ENCODE data around the gene KMT2C.
A peak's percentile ranks its signal among the peaks of the same experiment; 100 is the strongest.
"Not testable (repeated sequence)": the region's sequence is repeated elsewhere in the genome, so short reads cannot be mapped to it uniquely, and the experiment has no call there.

KMT2C gene

DNA sequence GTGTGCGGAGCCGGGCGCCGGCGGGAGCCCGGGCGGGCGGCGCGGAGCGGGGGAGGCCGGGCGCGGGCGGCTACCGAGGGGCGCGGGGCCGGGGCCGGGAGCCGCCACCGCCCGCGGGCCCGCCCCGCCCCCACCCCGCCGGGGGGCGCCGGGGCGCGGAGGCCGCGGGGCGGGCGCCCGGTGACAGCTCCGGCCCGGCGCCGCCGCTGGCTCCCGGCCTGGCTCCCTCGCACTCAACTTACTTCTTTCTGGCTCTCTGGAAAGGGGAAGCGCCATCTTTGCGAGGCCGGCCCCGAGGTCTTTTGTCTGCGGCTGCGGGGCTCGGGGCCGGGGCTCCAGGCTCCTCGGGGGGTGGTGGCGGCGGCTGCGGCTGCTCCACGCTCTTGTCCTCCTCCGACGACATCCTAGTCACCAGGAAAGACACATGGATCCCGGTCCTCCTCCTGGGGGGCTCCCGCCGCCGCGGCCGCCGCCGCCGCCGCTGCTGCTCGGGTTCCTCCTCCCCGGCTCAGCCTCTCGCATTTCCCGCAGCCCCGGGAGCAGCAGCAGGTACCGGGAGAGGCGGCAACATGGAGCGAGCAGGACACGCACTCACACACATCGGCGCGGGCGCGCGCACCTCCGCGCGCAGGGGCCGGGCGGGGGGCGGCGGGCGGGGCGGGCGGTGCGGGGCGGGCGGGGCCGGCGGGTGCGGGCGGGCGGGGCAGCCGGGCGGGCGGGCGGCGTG lies at the start of gene KMT2C:
TSS of gene KMT2C (minus strand) at position 620 of the 727 bp plus-strand sequence. CDS start at position 403, 217 bp downstream.
- DNase-seq: peak; percentile 66

DNA sequence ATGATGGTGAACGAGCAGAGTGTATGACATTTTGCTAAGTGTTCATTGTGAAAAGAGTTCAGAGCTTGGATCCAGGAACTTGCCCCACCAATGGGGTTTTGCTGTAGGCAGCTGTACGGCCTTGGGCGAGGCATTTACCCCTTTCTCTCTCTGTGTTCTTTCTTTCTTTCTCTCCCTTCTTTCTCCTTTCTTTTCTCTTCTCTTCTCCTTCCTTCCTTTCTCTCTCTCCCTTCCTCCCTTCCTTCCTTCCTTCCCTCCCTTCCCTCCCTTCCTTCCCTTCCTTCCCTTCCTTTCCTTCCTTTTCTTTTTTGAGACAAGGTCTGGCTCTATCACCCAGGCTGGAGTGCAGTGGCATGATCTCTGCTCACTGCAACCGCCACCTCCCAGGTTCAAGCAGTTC lies 45.3 kb upstream of the KMT2C start:
- no peak for DNase-seq

DNA sequence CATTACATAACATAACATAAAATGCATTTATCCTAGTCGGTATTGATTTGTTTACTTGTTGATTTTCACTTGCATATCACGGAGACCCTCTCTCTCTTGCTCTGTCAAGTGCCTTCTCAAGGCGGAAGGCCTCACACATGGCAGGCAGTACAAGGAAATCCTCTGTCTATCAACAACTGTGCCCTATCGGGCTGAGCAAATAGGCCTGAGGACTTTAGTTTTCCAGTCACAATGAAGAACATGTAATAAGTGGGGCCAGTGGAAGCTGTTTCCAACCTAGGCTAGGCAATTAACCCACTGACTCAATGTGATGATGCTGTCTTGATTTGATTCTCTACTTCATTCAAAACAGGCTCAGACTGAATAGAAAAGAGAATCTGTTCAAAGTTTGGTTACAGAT lies 44.9 kb upstream of the KMT2C start:
- no peak for DNase-seq

- no peak for DNase-seq
Measured at GRCh38 chr7:152479595-152479994, 43.8 kb upstream of the KMT2C start.

GRCh38 chr7:152478140-152478539 lies 42.3 kb upstream of the KMT2C start:
- no peak for DNase-seq

DNA sequence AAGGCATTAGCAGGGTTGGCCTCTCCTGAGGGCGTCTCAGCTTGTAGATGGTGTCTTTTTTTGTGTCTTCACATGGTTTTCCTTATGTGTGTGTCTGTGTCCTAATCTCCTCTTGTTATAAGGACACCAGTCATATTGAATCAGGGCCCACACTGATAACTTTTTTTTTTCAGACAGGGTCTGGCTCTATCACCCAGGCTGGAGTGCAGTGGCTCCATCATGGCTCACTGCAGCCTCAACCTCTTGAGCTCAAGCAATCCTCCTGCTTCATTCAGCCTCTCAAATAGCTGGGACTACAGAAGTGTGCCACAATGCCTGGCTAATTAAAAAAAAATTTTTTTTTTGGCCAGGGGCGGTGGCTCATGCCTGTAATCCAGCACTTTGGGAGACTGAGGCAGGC lies 41.3 kb upstream of the KMT2C start:
- DNase-seq: no peak

- DNase-seq: no peak
Measured at GRCh38 chr7:152476551-152476950, 40.7 kb upstream of the KMT2C start.

- DNase-seq: not testable (repeated sequence)
Measured at GRCh38 chr7:152471023-152471620, 35.3 kb upstream of the KMT2C start.

DNA sequence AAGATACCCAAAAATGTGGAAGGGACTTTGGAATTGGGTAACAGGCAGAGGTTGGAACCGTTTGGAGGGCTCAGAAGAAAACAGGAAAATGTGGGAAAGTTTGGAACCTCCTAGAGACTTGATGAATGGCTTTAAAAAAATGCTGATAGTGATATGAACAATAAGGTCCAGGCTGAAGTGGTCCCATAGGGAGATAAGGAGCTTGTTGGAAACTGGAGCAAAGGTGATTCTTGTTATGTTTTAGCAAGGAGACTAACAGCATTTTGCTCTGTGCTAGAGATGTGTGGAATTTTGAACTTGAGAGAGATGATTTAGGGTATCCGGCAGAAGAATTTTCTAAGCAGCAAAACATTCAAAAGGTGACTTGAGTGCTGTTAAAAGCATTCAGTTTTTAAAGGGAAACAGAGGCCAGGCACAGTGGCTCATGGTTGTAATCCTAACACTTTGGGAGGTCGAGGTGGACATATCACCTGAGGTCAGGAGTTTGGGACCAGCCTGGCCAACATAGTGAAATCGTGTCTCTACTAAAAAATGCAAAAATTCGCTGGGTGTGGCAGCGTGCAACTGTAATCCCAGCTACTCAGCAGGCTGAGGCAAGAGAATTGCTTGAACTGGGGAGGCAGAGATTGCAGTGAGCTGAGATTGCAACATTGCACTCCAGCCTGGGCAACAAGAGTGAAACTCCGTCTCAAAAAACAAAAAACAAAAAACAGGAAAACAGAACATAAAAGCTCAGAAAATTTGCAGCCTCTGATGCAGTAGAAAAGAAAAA lies 34.6 kb upstream of the KMT2C start:
- not testable (repeated sequence) for DNase-seq

GRCh38 chr7:152469576-152469975 lies 33.8 kb upstream of the KMT2C start:
- not testable (repeated sequence) for DNase-seq

DNA sequence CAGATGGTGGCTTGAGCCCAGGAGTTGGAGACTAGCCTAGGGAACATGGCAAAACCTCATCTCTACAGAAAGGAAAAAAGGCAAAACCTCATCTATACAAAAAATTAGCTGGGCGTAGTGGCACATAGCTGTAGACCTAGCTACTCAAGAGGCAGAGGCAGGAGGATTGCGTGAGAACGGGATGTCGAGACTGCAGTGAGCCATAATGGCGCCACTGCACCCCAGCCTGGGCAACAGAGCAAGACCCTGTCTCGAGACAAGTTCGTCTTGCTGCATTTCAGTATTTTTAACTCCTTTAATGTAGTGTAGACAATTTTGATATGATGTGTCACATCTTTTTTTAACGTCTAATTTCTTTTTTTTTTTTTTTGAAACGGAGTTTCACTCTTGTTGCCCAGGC lies 31.4 kb upstream of the KMT2C start:
- DNase-seq: no peak

DNA sequence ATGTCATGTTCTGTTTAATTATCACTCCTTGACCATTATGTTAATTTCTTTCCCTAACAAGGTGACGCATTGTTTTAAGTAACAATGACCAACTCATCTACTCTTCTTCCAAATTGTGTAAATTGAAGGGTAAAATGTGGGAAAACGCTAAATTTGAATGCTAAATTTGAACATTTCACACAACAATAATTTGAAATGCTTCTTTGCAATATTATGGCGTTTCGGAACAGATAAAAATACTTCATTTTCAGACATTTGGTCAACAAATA lies 29.2 kb upstream of the KMT2C start:
- no peak for DNase-seq

DNA sequence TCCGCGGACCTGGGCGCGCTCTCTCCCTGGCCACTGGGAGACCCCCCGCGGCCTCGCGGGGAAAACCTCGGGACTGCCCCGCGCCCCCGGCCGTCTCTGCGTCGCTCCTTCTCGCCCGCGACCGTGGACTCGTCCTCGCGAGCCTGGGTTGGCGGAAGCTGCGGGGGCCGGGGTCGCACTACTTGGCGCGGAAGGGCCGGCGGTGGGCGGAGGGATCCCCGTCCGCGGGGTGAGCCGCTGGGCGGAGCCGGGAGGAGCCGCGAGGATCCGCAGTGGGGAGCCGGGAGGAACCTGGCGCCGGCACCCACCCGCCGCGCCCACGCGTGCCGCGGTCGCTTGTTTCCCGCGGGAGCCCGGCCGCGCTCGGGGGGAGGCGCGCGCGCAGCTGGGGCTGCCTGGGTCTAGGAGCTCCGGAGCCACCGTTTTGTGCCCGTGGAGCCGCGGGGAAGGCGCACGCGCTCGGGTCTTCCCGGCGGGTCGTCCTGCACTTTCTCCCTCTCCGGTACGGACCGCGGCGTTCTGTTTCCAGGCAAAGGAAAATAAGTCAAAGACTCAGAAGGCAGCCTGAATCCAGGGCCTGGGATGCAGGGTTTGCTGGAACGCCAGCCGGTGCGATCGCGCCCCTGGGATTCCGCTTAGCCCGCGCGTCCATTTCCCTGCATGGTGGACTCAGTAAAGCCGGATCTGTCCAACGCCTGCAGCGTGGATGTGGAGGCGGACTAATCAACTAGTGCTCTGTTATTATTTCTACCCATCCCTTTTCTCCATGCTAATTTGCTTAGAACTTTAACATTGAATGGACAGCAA lies 28.7 kb upstream of the KMT2C start:
- peak; percentile 75 for DNase-seq

- peak; percentile 100 for DNase-seq
Measured at GRCh38 chr7:152463709-152464311, 28.0 kb upstream of the KMT2C start.

GRCh38 chr7:152462995-152463708 lies 27.3 kb upstream of the KMT2C start:
- no peak for DNase-seq

DNA sequence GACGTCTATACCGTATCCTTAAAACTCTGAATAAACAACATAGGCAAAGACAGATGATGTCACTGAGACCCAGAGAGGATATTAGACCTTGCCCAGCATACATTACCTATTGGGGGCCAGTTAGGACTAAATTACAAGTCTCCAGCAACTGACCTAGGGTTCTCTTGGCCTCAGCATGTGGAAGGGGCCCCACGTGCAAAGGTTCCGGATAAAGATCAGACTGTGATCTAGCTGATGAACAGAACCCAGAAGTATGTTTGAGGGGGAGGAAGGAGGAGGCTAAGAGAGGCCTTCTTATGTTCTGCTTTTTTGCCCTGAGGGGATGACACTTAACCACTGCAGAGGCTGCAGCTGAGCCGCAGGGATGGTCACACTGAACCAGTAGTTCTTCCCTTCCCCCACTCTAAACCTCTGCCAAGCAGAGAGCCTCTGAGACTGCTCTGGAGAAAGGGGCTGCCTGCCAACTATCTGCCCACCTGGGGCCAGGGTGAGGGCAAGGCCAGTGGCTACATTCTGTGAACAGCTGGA lies 24.0 kb upstream of the KMT2C start:
- peak; percentile 12 for DNase-seq

DNA sequence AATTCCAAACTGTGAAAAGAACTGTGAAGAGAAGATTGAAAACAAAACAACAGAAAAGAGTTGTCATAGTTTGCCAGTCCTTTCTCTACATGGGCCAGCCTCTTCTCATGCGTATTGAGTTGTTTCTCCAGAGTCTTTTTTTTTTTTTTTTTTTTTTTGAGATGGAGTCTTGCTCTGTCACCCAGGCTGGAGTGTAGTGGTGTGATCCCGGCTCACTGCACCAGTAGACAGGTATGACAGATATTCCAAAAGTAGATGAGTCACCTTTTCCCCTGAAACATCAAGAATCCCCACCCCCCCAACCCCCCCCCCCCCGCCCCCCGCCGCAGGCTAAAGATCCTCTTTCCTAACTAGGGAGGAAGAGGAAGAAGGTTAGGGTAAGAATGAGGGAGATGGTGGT lies 15.6 kb upstream of the KMT2C start:
- no peak for DNase-seq

DNA sequence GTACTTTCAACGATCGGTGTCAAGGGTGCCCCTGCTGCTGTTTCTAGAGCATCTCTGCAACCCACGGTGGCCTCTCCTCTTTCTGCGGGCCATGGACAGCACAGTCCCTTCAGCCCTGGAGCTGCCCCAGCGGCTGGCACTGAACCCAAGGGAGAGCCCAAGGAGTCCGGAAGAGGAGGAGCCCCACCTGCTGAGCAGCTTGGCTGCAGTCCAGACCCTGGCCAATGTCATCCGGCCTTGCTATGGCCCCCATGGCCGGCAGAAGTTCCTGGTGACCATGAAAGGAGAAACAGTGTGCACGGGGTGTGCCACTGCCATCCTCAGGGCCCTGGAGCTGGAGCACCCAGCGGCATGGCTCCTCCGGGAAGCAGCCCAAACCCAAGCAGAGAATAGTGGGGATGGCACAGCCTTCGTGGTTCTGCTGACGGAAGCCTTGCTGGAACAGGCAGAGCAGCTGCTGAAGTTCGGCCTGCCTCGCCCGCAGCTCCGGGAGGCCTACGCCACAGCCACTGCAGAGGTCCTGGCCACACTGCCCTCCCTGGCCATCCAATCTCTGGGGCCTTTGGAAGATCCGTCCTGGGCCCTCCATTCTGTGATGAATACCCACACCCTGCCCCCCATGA lies 9.7 kb upstream of the KMT2C start:
- not testable (repeated sequence) for DNase-seq

- DNase-seq: no peak
Measured at GRCh38 chr7:152443586-152443985, 7.8 kb upstream of the KMT2C start.

GRCh38 chr7:152442330-152442835 lies 6.6 kb upstream of the KMT2C start:
- no peak for DNase-seq

- DNase-seq: not testable (repeated sequence)
Measured at GRCh38 chr7:152441810-152442209, 6.0 kb upstream of the KMT2C start.

Data from CD4-positive, alpha-beta T cell treated with Interleukin-17A for 1 hour (primary cell).